Epithelial cell of esophagus (primary cell): Measurements from ENCODE around the gene RFX1.
A peak's percentile ranks its signal among the peaks of the same experiment; 100 is the strongest.

Source experiments
- DNase-seq: peaks from one replicate; pipeline ENCODE4 v3.0.0; 2010; ENCODE audit warnings: low read depth
- H3K4me3 ChIP-seq: 2 replicates; pipeline ENCODE4 v1.5.1; 2011; ENCODE audit warnings: mild to moderate bottlenecking, low read length, control low read depth
- CTCF ChIP-seq: IDR thresholded peaks from 2 replicates; pipeline ENCODE4 v1.5.1; 2011; ENCODE audit warnings: low read depth, mild to moderate bottlenecking, low read length, control low read depth, inconsistent platforms; ENCODE audit not compliant: insufficient read depth; ENCODE audit errors: missing control alignments

RFX1 gene

GRCh38 chr19:13964776-13965175 lies 41.3 kb downstream of the RFX1 start:
- no peak overlapping the region for H3K4me3 ChIP-seq
- no peak for TF ChIP-seq CTCF
- DNase-seq = no peak

GRCh38 chr19:13963603-13964105 lies 42.5 kb downstream of the RFX1 start:
- H3K4me3 ChIP-seq = no peak overlapping the region
- TF ChIP-seq CTCF = no peak
- DNase-seq = no peak

- no peak for DNase-seq
- TF ChIP-seq CTCF = no peak
- no peak overlapping the region for H3K4me3 ChIP-seq
Observed at GRCh38 chr19:13962699-13963602, 43.2 kb downstream of the RFX1 start.

- no peak overlapping the region for H3K4me3 ChIP-seq
- DNase-seq = no peak
- no peak for TF ChIP-seq CTCF
Observed at GRCh38 chr19:13961826-13962698, 44.1 kb downstream of the RFX1 start.

- TF ChIP-seq CTCF = peak; percentile 19
- DNase-seq = no peak
- no peak overlapping the region for H3K4me3 ChIP-seq
Observed at GRCh38 chr19:13960863-13961784, 45.0 kb downstream of the RFX1 start.
